OCI-LY1 (cell line): ENCODE data around the gene CHRM4.

Experiments
- H2AFZ ChIP-seq: fragments of 200-600 bp; sonication (generic), shearing (Covaris generic); 2 replicates; pipeline ENCODE4 v1.6.0; 2014; ENCODE audit warnings: antibody characterized with exemption, mild to moderate bottlenecking, low read length
- H3F3A ChIP-seq: fragments of 200-600 bp; sonication (generic), shearing (Covaris generic); 2 replicates; pipeline ENCODE4 v1.6.0; 2014; ENCODE audit warnings: mild to moderate bottlenecking, antibody characterized with exemption, low read length, moderate library complexity; ENCODE audit not compliant: insufficient read depth
- H3K27ac ChIP-seq: fragments of 200-600 bp; sonication (generic); 2 replicates; pipeline ENCODE4 v1.5.1; 2014; ENCODE audit warnings: low read length, mixed run types, mild to moderate bottlenecking, low read depth; ENCODE audit not compliant: poor library complexity, severe bottlenecking
- H3K27me3 ChIP-seq: fragments of 200-600 bp; sonication (generic); 2 replicates; pipeline ENCODE4 v1.6.0; 2014; ENCODE audit warnings: antibody characterized with exemption, mild to moderate bottlenecking, low read length, moderate library complexity; ENCODE audit not compliant: insufficient read depth
- H3K36me3 ChIP-seq: fragments of 200-600 bp; sonication (generic); 2 replicates; pipeline ENCODE4 v1.6.1; 2014; ENCODE audit warnings: mild to moderate bottlenecking, antibody characterized with exemption, low read length, moderate library complexity, mixed read lengths; ENCODE audit not compliant: insufficient read depth
- H3K4me1 ChIP-seq: fragments of 200-600 bp; sonication (generic); 2 replicates; pipeline ENCODE4 v1.5.1; 2014; ENCODE audit warnings: mild to moderate bottlenecking, low read length, moderate library complexity; ENCODE audit not compliant: insufficient read depth, severe bottlenecking
- H3K4me2 ChIP-seq: fragments of 200-600 bp; sonication (generic), shearing (Covaris generic); 2 replicates; pipeline ENCODE4 v1.6.1; 2014; ENCODE audit warnings: low read length
- H3K4me3 ChIP-seq: fragments of 200-600 bp; sonication (generic); 2 replicates; pipeline ENCODE4 v1.5.1; 2014; ENCODE audit warnings: low read length, low read depth, mild to moderate bottlenecking, mixed read lengths; ENCODE audit not compliant: poor library complexity, severe bottlenecking
- H3K79me2 ChIP-seq: fragments of 200-600 bp; shearing (Covaris generic); 2 replicates; pipeline ENCODE4 v1.6.1; 2016; ENCODE audit warnings: mixed run types, low read length, mixed read lengths; ENCODE audit not compliant: insufficient read depth
- H3K9ac ChIP-seq: fragments of 200-600 bp; sonication (generic), shearing (Covaris generic); 2 replicates; pipeline ENCODE4 v1.6.1; 2014; ENCODE audit warnings: mild to moderate bottlenecking, low read length, mixed read lengths
- H3K9me2 ChIP-seq: fragments of 200-600 bp; sonication (generic), shearing (Covaris generic); 2 replicates; pipeline ENCODE4 v1.6.1; 2014; ENCODE audit warnings: low read depth, mild to moderate bottlenecking, low read length, mixed read lengths
- H3K9me3 ChIP-seq: fragments of 200-600 bp; shearing (Covaris generic); 2 replicates; pipeline ENCODE4 v1.6.1; 2014; ENCODE audit warnings: low read length, mixed read lengths
- H4K20me1 ChIP-seq: fragments of 200-600 bp; sonication (generic), shearing (Covaris generic); 2 replicates; pipeline ENCODE4 v1.6.0; 2016; ENCODE audit warnings: mild to moderate bottlenecking, low read length; ENCODE audit not compliant: insufficient read depth
- CTCF ChIP-seq: fragments of 200-600 bp; sonication (generic), shearing (Covaris generic); IDR thresholded peaks from 2 replicates; pipeline ENCODE4 v1.5.1; 2017; ENCODE audit warnings: mild to moderate bottlenecking, antibody characterized with exemption, low read length, moderate library complexity, mixed read lengths
- EZH2 ChIP-seq: fragments of 200-600 bp; sonication (generic), shearing (Covaris generic); IDR thresholded peaks from 2 replicates; pipeline ENCODE4 v1.8.0; 2017; ENCODE audit warnings: borderline replicate concordance, mixed run types, mild to moderate bottlenecking, antibody characterized with exemption, low read length, moderate library complexity, mixed read lengths

CHRM4 gene

DNA sequence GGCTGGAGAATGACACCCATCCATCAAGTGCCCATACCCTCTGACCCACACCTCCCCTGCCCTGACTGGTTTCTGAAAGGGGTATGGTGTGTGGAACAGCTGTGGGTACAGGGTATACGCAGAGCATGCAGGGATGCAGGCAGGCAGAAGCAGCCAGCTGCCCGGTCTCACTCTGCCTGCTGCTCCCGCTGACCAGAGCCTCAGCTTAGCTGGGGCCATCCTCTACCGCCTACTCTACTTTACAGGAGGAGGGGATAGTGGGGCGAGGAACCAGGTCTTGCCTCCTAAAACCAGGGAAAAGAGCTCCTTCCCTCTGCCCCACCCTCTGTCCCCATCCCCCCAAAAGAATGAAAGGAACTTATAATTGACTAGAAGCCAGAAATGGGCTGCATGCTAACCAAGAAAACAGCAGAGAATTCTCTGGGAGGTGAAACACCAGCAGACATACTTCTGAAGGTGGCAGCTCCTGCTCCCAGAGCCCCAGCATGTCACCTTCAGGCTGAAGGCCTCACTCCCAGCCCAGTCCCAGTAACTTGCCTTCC lies 13.0 kb upstream of the CHRM4 start:
- no peaks in the 10 kb centered on the region for H3K79me2 ChIP-seq
- no peaks in the 10 kb centered on the region for H3K4me1 ChIP-seq
- no peak overlapping the region for H2AFZ ChIP-seq
- H3K36me3 ChIP-seq, result peaks cover 27% of the 10 kb centered on the region; the same call in 1 of the 2 replicates
- no peak overlapping the region for H3K4me3 ChIP-seq
- no peak overlapping the region for H3K9ac ChIP-seq
- no peak overlapping the region for H3K27ac ChIP-seq
- no peaks in the 10 kb centered on the region for H4K20me1 ChIP-seq
- H3F3A ChIP-seq, result no peaks in the 10 kb centered on the region
- H3K9me3 ChIP-seq, result no peaks in the 10 kb centered on the region
- H3K4me2 ChIP-seq, result no peak overlapping the region
- no peak for TF ChIP-seq EZH2
- TF ChIP-seq CTCF, result no peak
- no peaks in the 10 kb centered on the region for H3K27me3 ChIP-seq
- no peaks in the 10 kb centered on the region for H3K9me2 ChIP-seq

GRCh38 chr11:46402957-46403902 lies 11.7 kb upstream of the CHRM4 start:
- no peaks in the 10 kb centered on the region for H3F3A ChIP-seq
- H3K9me3 ChIP-seq, result no peaks in the 10 kb centered on the region
- TF ChIP-seq EZH2 (no peak), CTCF (no peak)
- H3K9ac ChIP-seq, result no peak overlapping the region
- no peaks in the 10 kb centered on the region for H3K4me1 ChIP-seq
- no peaks in the 10 kb centered on the region for H3K27me3 ChIP-seq
- no peaks in the 10 kb centered on the region for H3K79me2 ChIP-seq
- H2AFZ ChIP-seq, result no peak overlapping the region
- no peaks in the 10 kb centered on the region for H3K9me2 ChIP-seq
- no peak overlapping the region for H3K4me3 ChIP-seq
- H4K20me1 ChIP-seq, result no peaks in the 10 kb centered on the region
- no peak overlapping the region for H3K27ac ChIP-seq
- H3K4me2 ChIP-seq, result no peak overlapping the region
- H3K36me3 ChIP-seq, result peaks cover 18% of the 10 kb centered on the region; the same call in 1 of the 2 replicates

DNA sequence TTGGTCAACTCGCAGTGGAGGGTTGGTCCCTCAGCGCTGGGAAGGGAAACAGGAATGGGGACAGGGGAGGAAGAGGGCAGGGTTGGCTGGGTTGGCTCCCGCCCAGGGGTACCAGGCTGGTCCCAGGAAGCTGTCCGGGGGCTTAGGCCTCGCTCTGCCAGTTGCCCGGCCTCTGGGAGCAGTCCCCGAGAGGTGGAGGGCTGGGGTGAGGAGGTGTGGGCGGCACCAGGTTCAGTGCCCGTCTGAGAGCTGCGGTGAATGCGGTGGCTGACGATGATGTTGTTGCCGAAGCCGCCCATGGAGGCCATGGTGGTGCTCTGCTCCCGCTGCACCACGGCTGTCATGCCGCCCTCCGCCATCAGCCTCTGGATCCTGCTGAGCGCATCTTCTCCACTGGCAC lies 6.0 kb upstream of the CHRM4 start:
- Histone ChIP-seq H2AFZ (no peak overlapping the region), H3K4me1 (peaks cover 5% of the 10 kb centered on the region), H3K9me3 (no peaks in the 10 kb centered on the region), H3K79me2 (no peaks in the 10 kb centered on the region), H4K20me1 (no peaks in the 10 kb centered on the region), H3K27ac (no peak overlapping the region), H3K36me3 (peaks cover 7% of the 10 kb centered on the region), H3K4me2 (no peak overlapping the region), H3K4me3 (no peak overlapping the region), H3K9me2 (no peaks in the 10 kb centered on the region), H3K27me3 (no peaks in the 10 kb centered on the region), H3F3A (no peaks in the 10 kb centered on the region), H3K9ac (no peak overlapping the region)
- TF ChIP-seq EZH2 (no peak), CTCF (no peak)
